Smooth muscle cell (in vitro differentiated cells): ENCODE data around the gene DDC. TPM values are rescaled to one million over a fixed set of nuclear protein-coding genes. Genes with fewer than 3 reads are reported as not detected.

Experiments used
- DNase-seq: peaks from one replicate; lab custom pipeline; 2025; ENCODE audit not compliant: unreplicated experiment; lab: John Stamatoyannopoulos, UW
- H2AFZ ChIP-seq: fragments of 200-600 bp; sonication (generic); 2 replicates; pipeline ENCODE4 v1.6.0; 2016; ENCODE audit warnings: antibody characterized with exemption, low read depth, mild to moderate bottlenecking
- H3F3A ChIP-seq: fragments of 200-600 bp; sonication (generic); 2 replicates; pipeline ENCODE4 v1.6.0; 2017; ENCODE audit warnings: antibody characterized with exemption, low read depth
- H3K27ac ChIP-seq: fragments of 200-600 bp; sonication (generic); 2 replicates; pipeline ENCODE4 v1.5.1; 2016; ENCODE audit warnings: low read depth, mild to moderate bottlenecking
- H3K27me3 ChIP-seq: fragments of 200-600 bp; sonication (generic); 2 replicates; pipeline ENCODE4 v1.6.1; 2016; ENCODE audit warnings: low read depth, mild to moderate bottlenecking
- H3K36me3 ChIP-seq: fragments of 200-600 bp; sonication (generic); 2 replicates; pipeline ENCODE4 v1.5.1; 2016; ENCODE audit warnings: low read depth
- H3K4me1 ChIP-seq: fragments of 200-600 bp; sonication (generic); 2 replicates; pipeline ENCODE4 v1.5.1; 2016; ENCODE audit warnings: low read depth
- H3K4me2 ChIP-seq: fragments of 200-600 bp; sonication (generic); 2 replicates; pipeline ENCODE4 v1.6.0; 2016; ENCODE audit warnings: mild to moderate bottlenecking
- H3K4me3 ChIP-seq: fragments of 200-600 bp; sonication (generic); 2 replicates; pipeline ENCODE4 v1.5.1; 2016; ENCODE audit warnings: mild to moderate bottlenecking
- H3K79me2 ChIP-seq: fragments of 200-600 bp; sonication (generic); 2 replicates; pipeline ENCODE4 v1.6.0; 2016; ENCODE audit warnings: low read depth, mild to moderate bottlenecking
- H3K9ac ChIP-seq: fragments of 200-600 bp; sonication (generic); 2 replicates; pipeline ENCODE4 v1.6.0; 2016; ENCODE audit warnings: low read depth
- H3K9me3 ChIP-seq: fragments of 200-600 bp; sonication (generic); replicated peaks from 2 replicates; pipeline ENCODE4 v1.5.1; 2016; ENCODE audit warnings: low read depth
- H4K20me1 ChIP-seq: fragments of 200-600 bp; sonication (generic); 2 replicates; pipeline ENCODE4 v1.6.0; 2016; ENCODE audit warnings: low read depth
- CTCF ChIP-seq: fragments of 200-600 bp; sonication (generic); IDR thresholded peaks from 2 replicates; pipeline ENCODE4 v1.5.1; 2017; ENCODE audit warnings: borderline replicate concordance, mild to moderate bottlenecking, antibody characterized with exemption; ENCODE audit not compliant: insufficient read depth, poor library complexity, severe bottlenecking
- WGBS: methylation state at CpG from one replicate; pipeline ENCODE4 v1.1.7; 2016; ENCODE audit warnings: low lambda C conversion rate; 5-methylcytosine and 5-hydroxymethylcytosine counted together
- polyA plus RNA-seq: library from polyadenylated mRNA; unstranded; fragments of >200 nt; fragmentation: Nextera tagmentation; extraction: Ambion mirVana; gene quantifications from 2 replicates; pipeline ENCODE4 v1.2.1, GENCODE V29; 2016
- total RNA-seq: library from RNA; depleted of rRNA; stranded (reverse); fragments of >200 nt; gene quantifications from 2 replicates; pipeline ENCODE4 v1.2.3, GENCODE V29; 2014

The DDC gene
- total and polyA plus RNA-seq, 2 experiments from 2014 or later: not detected

- Histone ChIP-seq H3K4me3 (no peak overlapping the region), H2AFZ (no peak overlapping the region), H3K9ac (no peak overlapping the region), H3K27ac (no peak overlapping the region), H4K20me1 (no peaks in the 10 kb centered on the region), H3K79me2 (no peaks in the 10 kb centered on the region), H3K9me3 (no peaks in the 10 kb centered on the region), H3K36me3 (no peaks in the 10 kb centered on the region), H3K27me3 (no peaks in the 10 kb centered on the region), H3K4me1 (no peaks in the 10 kb centered on the region), H3K4me2 (no peak overlapping the region), H3F3A (no peaks in the 10 kb centered on the region)
- DNase-seq: no peak
- no peak for TF ChIP-seq CTCF
Measured at GRCh38 chr7:50488379-50488778, 76.8 kb downstream of the DDC start.

DNA sequence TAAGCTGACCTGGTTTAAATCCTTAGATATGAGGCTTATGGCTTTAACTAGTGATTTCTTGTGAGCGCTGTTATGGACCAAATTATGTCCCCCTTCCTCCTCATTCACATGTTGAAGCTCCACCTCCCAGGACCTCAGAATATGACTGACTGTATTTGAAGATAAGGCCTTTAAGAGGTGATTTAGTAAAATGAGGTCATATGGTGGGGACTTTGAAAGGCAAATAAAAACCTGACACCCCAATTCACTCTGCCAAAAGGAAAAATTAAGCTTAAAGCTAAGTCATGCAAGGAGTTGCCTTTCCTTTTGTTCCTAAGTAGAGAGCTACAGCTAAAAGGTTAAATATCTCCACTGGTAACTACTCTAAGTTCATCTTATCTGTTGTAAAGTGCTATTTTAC lies 78.7 kb downstream of the DDC start:
- Histone ChIP-seq H3K79me2 (no peaks in the 10 kb centered on the region), H3K27ac (no peak overlapping the region), H3F3A (no peaks in the 10 kb centered on the region), H3K27me3 (no peaks in the 10 kb centered on the region), H3K9me3 (no peaks in the 10 kb centered on the region), H3K4me3 (no peak overlapping the region), H2AFZ (no peak overlapping the region), H3K36me3 (no peaks in the 10 kb centered on the region), H3K4me2 (no peak overlapping the region), H3K9ac (no peak overlapping the region), H4K20me1 (no peaks in the 10 kb centered on the region), H3K4me1 (no peaks in the 10 kb centered on the region)
- 96% methylated on average over 1 of the region's 1 CpG for WGBS
- no peak for TF ChIP-seq CTCF
- no peak for DNase-seq

GRCh38 chr7:50481867-50482266 lies 83.3 kb downstream of the DDC start:
- Histone ChIP-seq H4K20me1 (no peaks in the 10 kb centered on the region), H3K27me3 (no peaks in the 10 kb centered on the region), H3K79me2 (no peaks in the 10 kb centered on the region), H3K36me3 (no peaks in the 10 kb centered on the region), H3K4me3 (no peak overlapping the region), H3K27ac (no peak overlapping the region), H3K9ac (no peak overlapping the region), H3K4me1 (no peaks in the 10 kb centered on the region), H3K4me2 (no peak overlapping the region), H3F3A (no peaks in the 10 kb centered on the region), H3K9me3 (no peaks in the 10 kb centered on the region), H2AFZ (no peak overlapping the region)
- no peak for DNase-seq
- WGBS: 87% methylated on average over 8 of the region's 8 CpGs
- no peak for TF ChIP-seq CTCF

GRCh38 chr7:50480797-50481196 lies 84.4 kb downstream of the DDC start:
- H4K20me1 ChIP-seq: no peaks in the 10 kb centered on the region
- H3K79me2 ChIP-seq: no peaks in the 10 kb centered on the region
- no peaks in the 10 kb centered on the region for H3K9me3 ChIP-seq
- H3K27me3 ChIP-seq: no peaks in the 10 kb centered on the region
- no peak for TF ChIP-seq CTCF
- H2AFZ ChIP-seq: no peak overlapping the region
- no peak overlapping the region for H3K4me2 ChIP-seq
- no peaks in the 10 kb centered on the region for H3K4me1 ChIP-seq
- WGBS: 46% methylated on average over 4 of the region's 4 CpGs
- H3K9ac ChIP-seq: no peak overlapping the region
- H3F3A ChIP-seq: no peaks in the 10 kb centered on the region
- no peak overlapping the region for H3K4me3 ChIP-seq
- no peak for DNase-seq
- no peaks in the 10 kb centered on the region for H3K36me3 ChIP-seq
- H3K27ac ChIP-seq: no peak overlapping the region
